Measurements from ENCODE around the gene CELF2. TPM values are rescaled to one million over a fixed set of nuclear protein-coding genes. Genes with fewer than 3 reads are reported as not detected.

Gene CELF2
- total RNA-seq, 1 donor: 21.9 TPM

GRCh38 chr10:11164551-11164802 is 146.8 kb downstream of the CELF2 start:
- TF ChIP-seq CTCF (IDR thresholded peaks at IDR 0.05; ENCODE audit: insufficient read depth, low read length): no peak
- DNase-seq (ENCODE audit: low read depth): no peak
- peak overlapping the region; percentile 70 for H3K4me3 ChIP-seq (ENCODE audit: low read depth, low read length)

DNA sequence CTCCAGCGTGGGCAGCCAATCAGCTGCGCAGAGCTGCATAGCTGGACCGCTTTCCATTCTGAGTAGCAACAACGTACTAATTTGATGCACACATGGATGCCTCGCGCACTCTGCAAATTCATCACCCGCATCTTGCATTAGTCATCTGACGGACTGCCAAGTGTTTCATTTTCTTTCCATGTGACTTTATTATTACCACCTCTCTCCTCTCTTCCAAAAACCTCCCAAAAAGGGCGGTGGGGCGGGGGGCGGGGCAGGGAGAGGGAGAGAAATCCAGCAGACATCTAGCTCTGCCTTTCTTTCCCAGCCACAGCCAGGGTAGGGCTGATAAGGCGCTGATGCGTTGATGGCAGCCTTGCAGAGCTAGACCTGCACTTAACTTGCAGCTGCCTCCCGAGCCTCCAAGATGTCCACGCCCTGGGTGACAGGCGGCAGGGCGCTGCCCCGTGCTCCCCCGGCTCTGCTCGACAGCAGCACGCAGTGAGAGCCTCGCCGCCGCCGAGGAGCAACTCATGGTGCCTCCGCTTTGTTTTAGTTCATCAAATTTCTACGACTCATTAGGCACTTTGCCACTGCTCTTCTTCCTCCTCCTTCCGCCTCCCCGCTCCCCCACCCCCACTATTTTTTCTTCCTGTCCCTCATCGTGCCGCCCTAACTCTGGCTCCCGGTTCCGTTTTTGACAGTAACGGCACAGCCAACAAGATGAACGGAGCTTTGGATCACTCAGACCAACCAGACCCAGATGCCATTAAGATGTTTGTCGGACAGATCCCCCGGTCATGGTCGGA is 147.3 kb downstream of the CELF2 start:
- peak; percentile 97 for DNase-seq (ENCODE audit: low read depth)
- H3K4me3 ChIP-seq (ENCODE audit: low read depth, low read length): peak overlapping the region; percentile 70
- TF ChIP-seq CTCF (IDR thresholded peaks at IDR 0.05; ENCODE audit: insufficient read depth, low read length): no peak

GRCh38 chr10:11165591-11166543 is 148.2 kb downstream of the CELF2 start:
- DNase-seq (ENCODE audit: low read depth): peak; percentile 42
- H3K4me3 ChIP-seq (ENCODE audit: low read depth, low read length): peak overlapping the region; percentile 70
- peak; percentile 58 for TF ChIP-seq CTCF (IDR thresholded peaks at IDR 0.05; ENCODE audit: insufficient read depth, low read length)

GRCh38 chr10:11166550-11166949 is 148.9 kb downstream of the CELF2 start:
- H3K4me3 ChIP-seq (ENCODE audit: low read depth, low read length): peak overlapping the region; percentile 70
- no peak for TF ChIP-seq CTCF (IDR thresholded peaks at IDR 0.05; ENCODE audit: insufficient read depth, low read length)
- no peak for DNase-seq (ENCODE audit: low read depth)

DNA sequence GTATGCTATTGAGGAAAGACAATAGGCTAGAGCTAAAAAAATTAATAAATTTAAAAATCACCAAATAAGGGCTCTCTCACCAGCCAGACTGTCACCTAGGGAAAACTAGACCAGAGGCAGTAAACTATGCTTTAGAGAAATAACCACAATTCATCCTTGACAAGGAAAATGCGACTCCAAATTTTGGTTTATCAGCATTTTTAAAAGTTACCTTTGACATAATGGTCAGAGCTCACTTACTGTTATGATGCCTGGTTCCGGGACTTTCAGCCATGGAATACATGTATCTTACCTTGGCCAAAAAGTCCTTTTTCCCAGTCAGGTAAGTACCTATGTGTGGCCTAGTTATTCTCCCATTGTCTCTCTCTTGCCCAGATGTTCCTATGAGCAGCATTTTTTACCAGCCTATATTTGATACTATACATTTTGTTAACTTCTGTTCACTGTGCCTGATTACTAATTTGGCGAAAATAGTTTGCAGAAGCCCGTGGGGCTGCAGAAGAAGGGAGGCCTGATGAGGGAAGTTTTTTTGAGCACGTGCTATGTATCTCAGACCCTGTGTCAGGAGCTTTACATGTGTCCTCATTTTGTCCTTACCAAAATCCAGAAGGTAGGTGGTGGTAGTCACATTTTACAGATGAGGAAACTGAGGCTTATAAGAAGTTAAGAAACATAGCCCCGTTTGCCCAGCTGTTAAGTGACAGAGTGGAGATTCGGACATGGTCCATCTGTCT is 149.7 kb downstream of the CELF2 start:
- DNase-seq (ENCODE audit: low read depth): no peak
- no peak for TF ChIP-seq CTCF (IDR thresholded peaks at IDR 0.05; ENCODE audit: insufficient read depth, low read length)
- H3K4me3 ChIP-seq (ENCODE audit: low read depth, low read length): no peak overlapping the region

DNA sequence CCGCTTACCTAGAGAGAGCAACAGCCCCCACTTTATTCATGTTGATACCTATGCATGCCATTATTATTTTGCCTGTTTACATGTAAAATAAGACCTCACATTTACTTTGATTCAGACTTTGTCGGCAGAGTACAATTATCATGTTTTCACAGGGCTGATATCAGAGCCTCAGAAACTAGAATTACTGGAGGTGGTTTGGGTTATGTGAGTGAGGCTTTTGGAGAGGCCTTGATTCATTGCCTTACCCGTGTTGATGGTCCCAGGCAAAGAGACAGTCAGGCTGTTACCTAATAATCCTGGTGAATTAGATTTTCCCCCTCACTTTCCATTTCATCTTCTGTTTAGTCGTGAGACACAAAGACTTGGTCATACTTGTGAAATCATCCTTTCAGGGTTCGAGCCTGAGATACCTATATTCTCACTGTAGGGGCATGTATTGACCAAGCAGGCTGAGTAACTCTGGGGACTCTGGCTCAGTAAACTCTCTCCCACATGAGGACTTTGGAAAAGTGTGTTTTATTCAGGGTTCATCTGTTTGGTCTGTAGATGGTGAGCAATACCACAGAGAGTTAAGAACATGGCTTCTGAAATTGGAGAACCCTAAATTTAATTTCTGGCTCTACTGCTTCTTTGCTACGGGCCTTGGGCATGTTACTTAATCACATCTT is 150.9 kb downstream of the CELF2 start:
- no peak for TF ChIP-seq CTCF (IDR thresholded peaks at IDR 0.05; ENCODE audit: insufficient read depth, low read length)
- no peak for DNase-seq (ENCODE audit: low read depth)
- H3K4me3 ChIP-seq (ENCODE audit: low read depth, low read length): no peak overlapping the region

Measured in fibroblast of the aortic adventitia (primary cell).